ENCODE measurements around the gene LRRC3C. TPM values are rescaled to one million over a fixed set of nuclear protein-coding genes. Genes with fewer than 3 reads are reported as not detected.

Gene LRRC3C
- total RNA-seq, 1 donor from 2014 or later = not detected

DNA sequence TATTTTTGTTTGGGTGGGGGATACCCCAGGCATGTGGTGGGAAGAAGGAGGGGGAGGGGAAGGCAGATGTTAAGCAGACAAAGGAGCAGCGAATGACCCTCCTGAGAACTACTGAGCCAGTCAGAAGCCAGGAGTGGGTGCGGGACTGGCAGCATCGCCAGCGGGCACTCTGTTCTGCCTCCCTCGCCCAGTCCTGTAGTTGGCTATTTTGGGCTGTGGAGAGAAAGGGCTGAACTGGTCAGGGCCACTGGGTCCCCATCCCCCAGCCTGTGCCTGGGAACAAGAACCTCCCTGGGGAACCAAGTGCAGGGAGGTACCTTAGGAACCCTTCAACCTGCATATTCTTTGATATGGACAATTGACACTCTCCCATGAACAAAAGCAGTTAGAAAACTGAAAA, 6.4 kb downstream of the LRRC3C start:
- Histone ChIP-seq H3K9me3 (ENCODE audit: control insufficient read depth in 3 of 3, low read length in 3 of 3) (no peaks in the 10 kb centered on the region), H3K4me1 (ENCODE audit: control insufficient read depth in 3 of 3, insufficient read depth in 3 of 3, low read length in 3 of 3) (peaks cover 19 to 33% (median 32%) of the 10 kb centered on the region in 3 donors), H3K27me3 (ENCODE audit: control insufficient read depth in 3 of 3, insufficient read depth in 3 of 3, low read length in 3 of 3) (no peaks in the 10 kb centered on the region), H3K4me3 (ENCODE audit: low read length in 3 of 3) (peak overlapping the region in 1 of 3 donors; percentile 45), H3K27ac (ENCODE audit: low read depth, low read length) (peak overlapping the region; percentile 48), H3K9ac (ENCODE audit: low read depth in 1 of 3, low read length in 3 of 3) (peak overlapping the region in 2 of 3 donors; percentile 28 to 64), H3K36me3 (ENCODE audit: control insufficient read depth in 3 of 3, insufficient read depth in 3 of 3, low read length in 3 of 3) (no peaks in the 10 kb centered on the region)

DNA sequence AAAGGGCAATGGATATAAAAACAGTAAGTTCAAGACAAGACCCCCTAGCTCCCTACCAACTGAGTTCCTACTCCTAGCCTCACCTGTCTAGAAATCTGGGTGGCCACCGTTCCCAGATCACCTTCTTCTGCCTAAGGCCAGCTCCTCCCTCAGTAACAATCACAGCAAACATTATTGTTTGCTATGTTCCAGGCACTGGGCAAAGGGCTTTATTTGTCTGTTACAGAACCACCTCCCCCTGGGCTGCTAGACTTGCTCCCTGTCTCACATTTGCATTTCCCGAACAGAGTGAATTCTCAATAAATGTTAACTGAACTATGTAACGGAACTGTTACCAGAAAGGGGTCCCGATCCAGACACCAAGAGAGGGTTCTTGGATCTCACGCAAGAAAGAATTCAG, 6.8 kb downstream of the LRRC3C start:
- peaks cover 16 to 34% (median 28%) of the 10 kb centered on the region in 3 donors for H3K4me1 ChIP-seq (ENCODE audit: control insufficient read depth in 3 of 3, insufficient read depth in 3 of 3, low read length in 3 of 3)
- H3K27ac ChIP-seq (ENCODE audit: low read depth, low read length) = peak overlapping the region; percentile 48
- no peaks in the 10 kb centered on the region for H3K36me3 ChIP-seq (ENCODE audit: control insufficient read depth in 3 of 3, insufficient read depth in 3 of 3, low read length in 3 of 3)

DNA sequence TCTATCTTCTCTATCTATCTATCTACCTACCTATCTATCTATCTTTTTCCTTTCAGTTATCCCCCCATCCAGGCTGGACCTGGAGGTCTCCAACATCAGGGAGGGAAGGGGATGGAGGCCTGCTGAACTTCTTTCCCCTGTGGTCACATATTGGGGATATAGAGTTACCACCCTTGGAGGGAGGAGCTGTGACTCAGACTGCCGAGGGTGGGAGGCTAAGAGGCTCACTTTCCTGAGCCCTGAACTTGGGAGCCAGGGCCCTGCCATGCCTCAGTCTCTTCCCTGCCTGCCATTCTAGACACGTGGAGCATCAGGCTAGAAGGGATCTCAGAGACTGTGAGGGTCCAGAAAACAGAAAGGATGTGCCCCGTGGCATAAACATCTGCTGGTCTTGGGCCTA, 8.4 kb downstream of the LRRC3C start:
- Histone ChIP-seq H3K27me3 (ENCODE audit: control insufficient read depth in 3 of 3, insufficient read depth in 3 of 3, low read length in 3 of 3) (no peaks in the 10 kb centered on the region), H3K4me1 (ENCODE audit: control insufficient read depth in 3 of 3, insufficient read depth in 3 of 3, low read length in 3 of 3) (peaks cover 9 to 33% (median 28%) of the 10 kb centered on the region in 3 donors), H3K36me3 (ENCODE audit: control insufficient read depth in 3 of 3, insufficient read depth in 3 of 3, low read length in 3 of 3) (no peaks in the 10 kb centered on the region), H3K9ac (ENCODE audit: low read depth in 1 of 3, low read length in 3 of 3) (no peak overlapping the region), H3K9me3 (ENCODE audit: control insufficient read depth in 3 of 3, low read length in 3 of 3) (no peaks in the 10 kb centered on the region), H3K27ac (ENCODE audit: low read depth, low read length) (no peak overlapping the region), H3K4me3 (ENCODE audit: low read length in 3 of 3) (no peak overlapping the region)

More for the DNA sequence above, 6.8 kb downstream of the LRRC3C start:
- H3K27me3 ChIP-seq (ENCODE audit: control insufficient read depth in 3 of 3, insufficient read depth in 3 of 3, low read length in 3 of 3) = no peaks in the 10 kb centered on the region
- no peaks in the 10 kb centered on the region for H3K9me3 ChIP-seq (ENCODE audit: control insufficient read depth in 3 of 3, low read length in 3 of 3)
- H3K9ac ChIP-seq (ENCODE audit: low read depth in 1 of 3, low read length in 3 of 3) = peak overlapping the region in 1 of 3 donors; percentile 5
- H3K4me3 ChIP-seq (ENCODE audit: low read length in 3 of 3) = no peak overlapping the region

DNA sequence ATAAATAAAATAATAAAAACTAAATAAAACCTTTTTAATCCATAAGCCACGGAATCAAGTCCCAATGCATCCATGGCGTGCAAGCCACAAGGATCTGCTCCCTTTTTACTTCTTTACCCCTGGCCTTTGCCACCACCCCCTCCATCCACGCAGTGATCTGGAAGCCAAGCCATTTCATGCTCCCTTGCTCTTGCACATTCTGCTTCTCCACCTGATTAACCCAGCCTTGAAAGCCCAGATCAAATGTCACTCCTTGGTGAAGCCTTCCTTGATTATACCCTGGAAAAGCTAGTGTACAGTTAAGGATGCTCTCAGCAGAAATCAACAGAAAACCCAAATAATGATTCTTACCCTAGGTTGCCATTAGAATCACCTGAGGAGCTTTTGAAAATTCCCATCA, 9.9 kb downstream of the LRRC3C start:
- H3K36me3 ChIP-seq (ENCODE audit: control insufficient read depth in 3 of 3, insufficient read depth in 3 of 3, low read length in 3 of 3) = no peaks in the 10 kb centered on the region
- peaks cover 9 to 33% (median 28%) of the 10 kb centered on the region in 3 donors for H3K4me1 ChIP-seq (ENCODE audit: control insufficient read depth in 3 of 3, insufficient read depth in 3 of 3, low read length in 3 of 3)
- H3K27ac ChIP-seq (ENCODE audit: low read depth, low read length) = no peak overlapping the region
- H3K9ac ChIP-seq (ENCODE audit: low read depth in 1 of 3, low read length in 3 of 3) = no peak overlapping the region
- H3K4me3 ChIP-seq (ENCODE audit: low read length in 3 of 3) = no peak overlapping the region
- H3K27me3 ChIP-seq (ENCODE audit: control insufficient read depth in 3 of 3, insufficient read depth in 3 of 3, low read length in 3 of 3) = no peaks in the 10 kb centered on the region
- H3K9me3 ChIP-seq (ENCODE audit: control insufficient read depth in 3 of 3, low read length in 3 of 3) = no peaks in the 10 kb centered on the region

DNA sequence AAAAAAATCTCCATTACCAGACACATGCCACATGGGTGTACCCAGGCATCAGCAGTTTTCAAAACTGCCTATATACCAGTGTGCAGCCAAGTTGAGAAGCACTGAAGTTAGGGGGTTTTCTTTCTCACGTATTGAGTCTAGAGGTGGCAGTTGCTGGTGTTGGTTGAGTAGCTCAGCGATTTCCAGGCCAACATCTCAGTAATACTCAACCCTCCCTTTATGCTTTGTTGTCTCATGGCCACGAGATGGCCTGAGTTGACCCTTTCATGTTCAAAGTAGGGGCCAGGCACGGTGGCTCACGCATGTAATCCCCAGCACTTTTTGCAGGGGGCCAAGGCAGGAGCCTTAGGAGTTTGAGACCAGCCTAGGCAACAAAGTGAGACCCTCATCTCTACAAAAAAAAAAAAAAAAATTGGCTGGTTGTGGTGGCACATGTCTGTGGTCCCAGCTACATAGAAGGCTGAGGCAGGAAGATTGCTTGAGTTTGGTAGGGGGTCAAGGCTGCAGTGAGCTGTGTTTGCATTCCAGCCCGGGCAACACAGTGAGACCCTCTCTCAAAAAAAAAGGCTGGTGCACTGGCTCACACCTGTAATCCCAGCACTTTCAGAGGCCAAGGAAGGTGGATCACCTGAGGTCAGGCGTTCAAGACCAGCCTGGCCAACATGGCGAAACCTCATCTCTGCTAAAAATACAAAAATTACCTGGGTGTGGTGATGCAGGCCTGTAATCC, 10.8 kb downstream of the LRRC3C start:
- Histone ChIP-seq H3K36me3 (ENCODE audit: control insufficient read depth in 3 of 3, insufficient read depth in 3 of 3, low read length in 3 of 3) (no peaks in the 10 kb centered on the region), H3K4me1 (ENCODE audit: control insufficient read depth in 3 of 3, insufficient read depth in 3 of 3, low read length in 3 of 3) (peaks cover 9 to 33% (median 28%) of the 10 kb centered on the region in 3 donors), H3K4me3 (ENCODE audit: low read length in 3 of 3) (no peak overlapping the region), H3K9ac (ENCODE audit: low read depth in 1 of 3, low read length in 3 of 3) (no peak overlapping the region), H3K9me3 (ENCODE audit: control insufficient read depth in 3 of 3, low read length in 3 of 3) (no peaks in the 10 kb centered on the region), H3K27ac (ENCODE audit: low read depth, low read length) (no peak overlapping the region), H3K27me3 (ENCODE audit: control insufficient read depth in 3 of 3, insufficient read depth in 3 of 3, low read length in 3 of 3) (no peaks in the 10 kb centered on the region)

DNA sequence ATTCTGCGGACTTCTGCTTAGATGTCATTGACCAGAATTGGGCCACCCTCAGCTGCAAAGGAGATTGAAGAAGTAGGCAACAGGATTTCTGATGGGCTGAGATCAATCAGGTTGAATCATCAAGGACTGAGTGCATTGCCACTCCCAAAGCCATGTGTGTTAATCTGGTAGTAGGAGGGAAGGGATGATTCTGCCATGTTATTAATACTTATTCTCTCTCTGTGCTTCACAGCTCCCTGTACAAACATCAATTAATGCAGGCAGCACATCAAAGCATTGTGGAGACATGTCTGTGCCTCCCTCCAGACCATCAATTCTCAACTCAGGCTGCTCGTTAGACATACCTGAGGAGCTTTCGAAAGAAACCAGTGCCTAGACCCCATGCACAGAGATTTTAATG, 11.6 kb downstream of the LRRC3C start:
- H3K27me3 ChIP-seq (ENCODE audit: control insufficient read depth in 3 of 3, insufficient read depth in 3 of 3, low read length in 3 of 3) = no peaks in the 10 kb centered on the region
- H3K27ac ChIP-seq (ENCODE audit: low read depth, low read length) = no peak overlapping the region
- H3K4me1 ChIP-seq (ENCODE audit: control insufficient read depth in 3 of 3, insufficient read depth in 3 of 3, low read length in 3 of 3) = peaks cover 10 to 34% (median 27%) of the 10 kb centered on the region in 3 donors
- H3K36me3 ChIP-seq (ENCODE audit: control insufficient read depth in 3 of 3, insufficient read depth in 3 of 3, low read length in 3 of 3) = no peaks in the 10 kb centered on the region
- no peak overlapping the region for H3K9ac ChIP-seq (ENCODE audit: low read depth in 1 of 3, low read length in 3 of 3)
- no peak overlapping the region for H3K4me3 ChIP-seq (ENCODE audit: low read length in 3 of 3)
- H3K9me3 ChIP-seq (ENCODE audit: control insufficient read depth in 3 of 3, low read length in 3 of 3) = no peaks in the 10 kb centered on the region

DNA sequence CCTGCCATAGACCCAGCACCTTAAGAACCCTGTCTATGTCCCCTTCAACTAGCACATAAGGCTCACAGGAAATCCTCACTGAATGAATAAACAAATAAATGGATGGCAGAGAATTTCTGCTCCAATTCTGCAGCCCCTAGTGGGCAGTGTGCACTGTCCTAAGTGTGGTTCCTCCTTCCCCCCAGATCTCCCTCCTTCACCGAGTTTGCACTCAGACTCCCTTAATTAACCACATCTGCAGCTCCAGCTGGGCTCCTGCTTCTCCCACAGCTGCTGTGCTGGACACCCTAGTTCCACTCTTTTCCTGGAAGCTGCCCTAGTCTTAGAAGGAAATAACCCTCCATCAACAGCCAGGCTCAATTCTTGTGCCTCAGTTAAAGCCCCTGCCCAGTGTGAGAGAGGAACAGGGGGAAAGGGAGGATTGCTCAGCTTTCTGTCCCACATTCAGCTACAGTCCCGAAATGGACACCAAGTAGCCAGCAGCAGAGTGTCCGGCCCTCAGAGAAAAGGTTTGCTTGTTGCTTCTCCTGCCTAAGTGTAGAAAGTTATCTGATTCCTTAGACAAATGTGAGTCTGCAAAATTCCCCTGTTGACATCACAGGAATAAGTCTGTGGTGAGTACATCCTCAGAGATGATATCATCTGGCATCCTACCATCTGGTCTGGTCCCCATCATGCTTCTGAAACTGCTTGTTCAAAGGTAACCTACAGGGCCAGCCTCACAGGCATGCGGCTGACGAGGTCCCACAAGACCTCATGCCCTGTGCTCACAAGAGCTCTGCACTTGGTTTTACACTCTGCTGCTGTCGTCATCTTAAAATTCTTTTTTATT, 12.3 kb downstream of the LRRC3C start:
- Histone ChIP-seq H3K4me3 (ENCODE audit: low read length in 3 of 3) (no peak overlapping the region), H3K27ac (ENCODE audit: low read depth, low read length) (no peak overlapping the region), H3K9me3 (ENCODE audit: control insufficient read depth in 3 of 3, low read length in 3 of 3) (no peaks in the 10 kb centered on the region), H3K9ac (ENCODE audit: low read depth in 1 of 3, low read length in 3 of 3) (no peak overlapping the region), H3K4me1 (ENCODE audit: control insufficient read depth in 3 of 3, insufficient read depth in 3 of 3, low read length in 3 of 3) (peaks cover 9 to 33% (median 23%) of the 10 kb centered on the region in 3 donors), H3K27me3 (ENCODE audit: control insufficient read depth in 3 of 3, insufficient read depth in 3 of 3, low read length in 3 of 3) (no peaks in the 10 kb centered on the region), H3K36me3 (ENCODE audit: control insufficient read depth in 3 of 3, insufficient read depth in 3 of 3, low read length in 3 of 3) (no peaks in the 10 kb centered on the region)

DNA sequence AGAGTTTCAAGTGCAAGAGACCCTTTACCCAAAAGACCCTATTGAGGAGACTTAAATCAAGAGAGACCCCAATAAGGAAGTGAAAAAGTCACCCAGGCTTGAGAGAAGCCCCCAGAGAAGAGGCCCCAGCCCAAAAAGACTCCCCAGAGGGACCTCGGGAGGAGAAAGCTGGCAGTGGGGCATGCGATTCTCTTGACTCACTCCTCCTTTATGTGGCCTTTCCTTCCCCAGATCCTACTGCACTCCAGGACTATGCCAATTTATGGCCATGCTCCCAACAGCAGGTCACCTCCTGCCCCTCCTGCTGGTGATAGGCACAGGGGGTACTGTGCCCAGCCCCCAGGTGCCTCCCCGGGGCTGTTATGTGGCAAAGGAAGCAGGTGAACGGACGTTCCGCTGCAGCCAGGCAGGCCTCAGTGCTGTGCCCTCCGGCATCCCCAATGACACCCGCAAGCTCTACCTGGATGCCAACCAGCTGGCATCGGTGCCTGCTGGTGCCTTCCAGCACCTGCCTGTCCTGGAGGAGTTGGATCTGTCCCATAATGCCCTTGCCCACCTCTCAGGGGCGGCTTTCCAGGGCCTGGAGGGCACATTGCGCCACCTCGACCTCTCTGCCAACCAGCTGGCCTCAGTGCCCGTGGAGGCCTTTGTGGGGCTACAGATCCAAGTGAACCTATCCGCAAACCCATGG, 16.3 kb downstream of the LRRC3C start:
- Histone ChIP-seq H3K4me3 (ENCODE audit: low read length in 3 of 3) (peak overlapping the region in 1 of 3 donors; percentile 49), H3K9ac (ENCODE audit: low read depth in 1 of 3, low read length in 3 of 3) (peak overlapping the region in 1 of 3 donors; percentile 57), H3K4me1 (ENCODE audit: control insufficient read depth in 3 of 3, insufficient read depth in 3 of 3, low read length in 3 of 3) (peaks cover 5 to 21% (median 14%) of the 10 kb centered on the region in 3 donors), H3K9me3 (ENCODE audit: control insufficient read depth in 3 of 3, low read length in 3 of 3) (no peaks in the 10 kb centered on the region), H3K27me3 (ENCODE audit: control insufficient read depth in 3 of 3, insufficient read depth in 3 of 3, low read length in 3 of 3) (no peaks in the 10 kb centered on the region), H3K27ac (ENCODE audit: low read depth, low read length) (no peak overlapping the region), H3K36me3 (ENCODE audit: control insufficient read depth in 3 of 3, insufficient read depth in 3 of 3, low read length in 3 of 3) (no peaks in the 10 kb centered on the region)

DNA sequence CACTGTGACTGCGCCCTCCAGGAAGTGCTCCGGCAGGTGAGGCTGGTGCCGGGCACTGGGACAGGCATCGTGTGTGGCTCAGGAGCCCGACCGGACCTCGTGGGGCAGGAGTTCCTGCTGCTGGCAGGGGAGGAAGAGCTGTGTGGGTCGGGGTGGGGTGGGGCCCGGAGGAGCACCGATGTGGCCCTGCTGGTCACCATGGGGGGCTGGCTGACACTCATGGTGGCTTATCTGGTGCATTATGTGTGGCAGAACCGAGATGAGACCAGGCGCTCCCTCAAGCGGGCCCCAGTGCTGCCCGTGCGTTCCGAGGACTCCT, 16.8 kb downstream of the LRRC3C start:
- Histone ChIP-seq H3K4me3 (ENCODE audit: low read length in 3 of 3) (no peak overlapping the region), H3K9ac (ENCODE audit: low read depth in 1 of 3, low read length in 3 of 3) (peak overlapping the region in 1 of 3 donors; percentile 57), H3K9me3 (ENCODE audit: control insufficient read depth in 3 of 3, low read length in 3 of 3) (no peaks in the 10 kb centered on the region), H3K36me3 (ENCODE audit: control insufficient read depth in 3 of 3, insufficient read depth in 3 of 3, low read length in 3 of 3) (no peaks in the 10 kb centered on the region), H3K27ac (ENCODE audit: low read depth, low read length) (no peak overlapping the region), H3K27me3 (ENCODE audit: control insufficient read depth in 3 of 3, insufficient read depth in 3 of 3, low read length in 3 of 3) (no peaks in the 10 kb centered on the region), H3K4me1 (ENCODE audit: control insufficient read depth in 3 of 3, insufficient read depth in 3 of 3, low read length in 3 of 3) (peaks cover 5 to 17% (median 14%) of the 10 kb centered on the region in 3 donors)
